WI38 (cell line): ENCODE results near the gene BDKRB2.

Experiments
- H3K4me3 ChIP-seq: 2 replicates; pipeline ENCODE4 v1.5.1; 2011; ENCODE audit warnings: low read depth, mild to moderate bottlenecking, control low read depth, low read length
- TF ChIP-seq, protein P1 (sequence below): IDR thresholded peaks from 2 replicates; pipeline ENCODE4 v1.5.1; 2012; ENCODE audit warnings: low read depth, mild to moderate bottlenecking, control low read depth, low read length

BDKRB2 gene

DNA sequence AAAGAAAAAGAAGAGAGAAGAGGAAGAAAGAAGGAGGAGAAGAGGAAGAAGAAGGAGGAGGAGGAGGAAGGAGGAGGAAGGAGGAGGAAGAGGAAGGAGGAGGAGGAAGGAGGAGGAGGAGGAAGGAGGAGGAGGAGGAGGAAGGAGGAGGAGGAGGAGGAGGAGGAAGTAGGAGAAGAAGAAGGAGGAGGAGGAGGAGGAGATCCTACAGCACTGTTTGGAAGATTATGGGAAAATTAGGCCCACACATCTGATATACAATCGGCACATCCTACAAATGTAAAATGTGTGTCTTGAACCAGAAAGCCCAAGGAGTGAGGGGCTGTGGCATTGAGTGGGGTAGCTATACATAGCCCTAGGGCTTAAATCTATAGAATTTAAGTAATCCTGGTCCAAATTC is 12.0 kb downstream of the BDKRB2 start:
- H3K4me3 ChIP-seq: no peak overlapping the region
- TF ChIP-seq, protein P1, sequence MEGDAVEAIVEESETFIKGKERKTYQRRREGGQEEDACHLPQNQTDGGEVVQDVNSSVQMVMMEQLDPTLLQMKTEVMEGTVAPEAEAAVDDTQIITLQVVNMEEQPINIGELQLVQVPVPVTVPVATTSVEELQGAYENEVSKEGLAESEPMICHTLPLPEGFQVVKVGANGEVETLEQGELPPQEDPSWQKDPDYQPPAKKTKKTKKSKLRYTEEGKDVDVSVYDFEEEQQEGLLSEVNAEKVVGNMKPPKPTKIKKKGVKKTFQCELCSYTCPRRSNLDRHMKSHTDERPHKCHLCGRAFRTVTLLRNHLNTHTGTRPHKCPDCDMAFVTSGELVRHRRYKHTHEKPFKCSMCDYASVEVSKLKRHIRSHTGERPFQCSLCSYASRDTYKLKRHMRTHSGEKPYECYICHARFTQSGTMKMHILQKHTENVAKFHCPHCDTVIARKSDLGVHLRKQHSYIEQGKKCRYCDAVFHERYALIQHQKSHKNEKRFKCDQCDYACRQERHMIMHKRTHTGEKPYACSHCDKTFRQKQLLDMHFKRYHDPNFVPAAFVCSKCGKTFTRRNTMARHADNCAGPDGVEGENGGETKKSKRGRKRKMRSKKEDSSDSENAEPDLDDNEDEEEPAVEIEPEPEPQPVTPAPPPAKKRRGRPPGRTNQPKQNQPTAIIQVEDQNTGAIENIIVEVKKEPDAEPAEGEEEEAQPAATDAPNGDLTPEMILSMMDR: no peak

DNA sequence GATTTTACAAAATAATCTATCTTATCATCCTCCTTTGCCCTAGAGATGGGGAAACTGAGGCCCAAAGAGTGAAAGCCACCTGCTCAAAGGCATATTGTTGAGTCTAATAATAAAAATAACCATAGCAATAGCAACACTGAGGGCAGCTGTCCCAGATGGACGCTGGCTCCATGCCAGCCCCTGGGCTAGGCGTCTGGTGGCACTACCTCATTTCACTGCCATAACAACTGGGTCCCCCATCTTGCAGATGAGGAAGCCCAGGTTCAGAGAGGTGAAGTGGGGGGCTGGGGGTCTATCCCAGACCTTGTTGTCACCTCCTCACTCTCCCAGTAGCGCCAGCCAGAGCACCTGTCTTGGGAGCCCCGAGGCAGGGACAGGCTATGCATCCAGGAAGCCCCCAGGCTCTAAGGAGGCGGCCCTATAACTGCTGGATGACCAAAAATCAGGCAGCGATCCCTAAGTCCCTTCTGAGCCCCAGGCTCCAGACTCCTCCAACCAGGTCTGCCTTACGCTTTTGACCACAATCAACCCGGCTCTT is 12.8 kb downstream of the BDKRB2 start:
- TF ChIP-seq, protein P1: no peak
- H3K4me3 ChIP-seq: no peak overlapping the region

DNA sequence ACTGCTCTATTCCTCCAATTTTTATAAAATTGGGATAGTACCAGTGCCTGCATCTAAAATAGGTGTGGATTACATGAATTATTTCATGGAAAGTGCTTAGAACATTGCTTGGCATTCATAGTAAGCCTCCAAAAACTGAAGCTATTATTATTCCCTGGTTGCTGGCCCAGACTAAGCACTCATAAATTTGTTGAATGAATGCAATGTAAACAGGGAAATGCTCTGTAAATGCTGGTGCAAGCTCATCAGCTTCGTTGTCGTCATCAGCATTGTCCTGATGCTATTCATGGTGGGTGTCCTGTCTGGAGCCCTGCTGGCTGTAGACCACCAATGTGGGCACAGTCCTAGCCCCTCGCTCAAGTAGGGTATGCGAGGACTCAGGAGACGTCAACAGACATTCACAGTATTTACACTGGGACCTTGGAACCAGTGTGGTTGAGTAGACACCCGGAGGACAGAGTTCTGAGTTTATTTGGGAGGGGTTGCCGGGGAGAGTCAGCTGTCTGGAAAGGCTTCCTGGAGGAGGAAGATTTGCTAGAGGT is 16.5 kb downstream of the BDKRB2 start:
- TF ChIP-seq, protein P1: no peak
- no peak overlapping the region for H3K4me3 ChIP-seq

DNA sequence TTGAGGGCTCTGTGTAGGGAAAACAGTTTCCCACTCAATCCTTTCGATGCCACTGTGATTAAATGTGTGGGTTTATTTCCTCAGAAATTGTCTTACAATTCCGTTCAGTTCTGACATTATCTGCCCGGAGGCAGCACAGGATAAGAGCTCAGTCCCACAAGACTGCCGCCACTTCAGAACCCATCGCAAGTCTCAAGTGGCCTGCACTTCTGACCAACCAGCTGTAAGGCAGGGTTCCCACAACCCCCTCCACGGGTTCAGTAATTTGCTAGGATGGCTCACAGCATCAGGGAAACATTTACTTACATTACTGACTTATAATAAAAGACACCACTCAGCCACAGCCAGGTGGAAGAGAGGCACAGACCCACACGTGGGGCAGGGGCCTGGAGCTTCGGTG is 17.2 kb downstream of the BDKRB2 start:
- TF ChIP-seq, protein P1: no peak
- no peak overlapping the region for H3K4me3 ChIP-seq

DNA sequence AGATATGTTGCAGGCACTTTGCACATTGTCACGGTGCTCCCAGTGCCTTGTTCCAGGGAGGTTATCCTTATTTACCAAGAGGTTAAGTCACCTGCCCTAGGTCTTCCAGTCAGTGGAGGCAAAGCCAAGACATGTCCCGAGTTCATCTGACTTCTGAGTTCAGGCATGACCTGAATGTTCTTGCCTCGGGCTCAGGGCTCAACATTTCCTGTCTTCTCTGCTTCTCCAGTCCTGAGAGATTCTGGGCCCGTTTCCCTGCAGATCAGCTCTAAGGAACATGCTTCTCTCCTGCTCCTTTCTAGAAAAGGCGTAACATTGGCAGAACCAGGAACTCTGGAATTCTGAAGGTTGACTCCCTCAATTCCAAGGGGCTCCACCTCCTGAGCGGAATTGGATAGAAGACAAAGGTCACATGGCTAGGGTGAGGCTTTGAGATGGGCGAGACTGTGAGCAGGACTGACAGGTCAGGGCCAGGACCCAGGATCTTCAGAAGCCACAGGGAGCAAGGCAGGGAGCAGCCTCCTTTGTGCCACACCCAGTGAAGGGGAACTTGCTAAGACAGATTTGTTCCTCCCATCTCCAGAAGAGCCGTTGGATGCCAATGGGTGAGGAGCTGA is 19.9 kb downstream of the BDKRB2 start:
- no peak overlapping the region for H3K4me3 ChIP-seq
- TF ChIP-seq, protein P1: no peak

DNA sequence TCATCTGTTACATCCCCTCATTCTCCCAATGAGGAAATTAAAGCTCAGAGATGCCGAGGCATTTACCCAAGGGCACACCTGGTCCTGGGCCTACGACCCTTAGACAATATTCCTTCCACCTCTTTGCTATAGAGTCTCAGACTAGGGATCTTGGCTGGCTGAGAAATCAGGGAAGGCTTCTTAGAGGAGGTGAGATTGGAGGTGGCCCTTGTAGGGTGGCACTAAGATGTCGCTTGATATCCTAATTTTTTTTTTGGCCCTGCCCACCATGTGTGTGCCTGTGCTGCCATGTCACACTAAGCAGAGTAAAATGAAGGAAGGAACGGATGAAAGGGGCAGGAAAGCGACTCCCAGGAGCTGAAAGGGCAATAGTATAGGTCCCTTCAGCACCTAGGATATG is 20.6 kb downstream of the BDKRB2 start:
- TF ChIP-seq, protein P1: no peak
- H3K4me3 ChIP-seq: no peak overlapping the region

DNA sequence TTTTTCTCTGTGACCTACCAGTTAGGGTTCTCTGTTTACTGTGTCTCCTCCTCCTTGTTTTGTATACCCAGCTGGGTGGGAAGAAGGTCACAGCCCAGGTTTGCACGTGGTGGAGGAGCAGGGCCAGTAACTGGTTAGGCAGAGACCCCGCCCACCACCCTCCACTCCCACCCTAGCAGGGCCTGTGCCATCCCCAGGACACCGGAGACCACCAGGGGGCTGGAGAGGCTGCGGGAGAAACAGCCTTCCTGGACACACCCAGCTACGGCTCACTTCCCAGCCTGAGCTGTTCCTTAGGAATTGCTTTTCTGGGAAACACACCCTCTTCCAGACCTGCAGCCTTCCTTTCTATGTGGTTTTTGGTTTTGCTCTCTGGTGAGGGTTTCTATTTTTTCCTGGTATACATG is 21.1 kb downstream of the BDKRB2 start:
- no peak overlapping the region for H3K4me3 ChIP-seq
- TF ChIP-seq, protein P1: peak; percentile 52; the same call in 1 of the 2 replicates
